PC-9 (cell line): ENCODE results near the gene LCN10.
"Not testable (repeated sequence)": the region's sequence is repeated elsewhere in the genome, so short reads cannot be mapped to it uniquely, and the experiment has no call there.

Experiments used
- EZH2 ChIP-seq: fragments of 200-600 bp; sonication (generic); IDR thresholded peaks from 2 replicates; pipeline ENCODE4 v1.8.0; 2017; ENCODE audit warnings: antibody characterized with exemption, low read depth
- TF ChIP-seq, protein P1 (sequence below): fragments of 200-600 bp; sonication (generic); conservative IDR thresholded peaks from 2 replicates; pipeline ENCODE4 v1.6.1; 2017; ENCODE audit warnings: mixed run types, antibody characterized with exemption, mild to moderate bottlenecking, moderate library complexity

DNA sequence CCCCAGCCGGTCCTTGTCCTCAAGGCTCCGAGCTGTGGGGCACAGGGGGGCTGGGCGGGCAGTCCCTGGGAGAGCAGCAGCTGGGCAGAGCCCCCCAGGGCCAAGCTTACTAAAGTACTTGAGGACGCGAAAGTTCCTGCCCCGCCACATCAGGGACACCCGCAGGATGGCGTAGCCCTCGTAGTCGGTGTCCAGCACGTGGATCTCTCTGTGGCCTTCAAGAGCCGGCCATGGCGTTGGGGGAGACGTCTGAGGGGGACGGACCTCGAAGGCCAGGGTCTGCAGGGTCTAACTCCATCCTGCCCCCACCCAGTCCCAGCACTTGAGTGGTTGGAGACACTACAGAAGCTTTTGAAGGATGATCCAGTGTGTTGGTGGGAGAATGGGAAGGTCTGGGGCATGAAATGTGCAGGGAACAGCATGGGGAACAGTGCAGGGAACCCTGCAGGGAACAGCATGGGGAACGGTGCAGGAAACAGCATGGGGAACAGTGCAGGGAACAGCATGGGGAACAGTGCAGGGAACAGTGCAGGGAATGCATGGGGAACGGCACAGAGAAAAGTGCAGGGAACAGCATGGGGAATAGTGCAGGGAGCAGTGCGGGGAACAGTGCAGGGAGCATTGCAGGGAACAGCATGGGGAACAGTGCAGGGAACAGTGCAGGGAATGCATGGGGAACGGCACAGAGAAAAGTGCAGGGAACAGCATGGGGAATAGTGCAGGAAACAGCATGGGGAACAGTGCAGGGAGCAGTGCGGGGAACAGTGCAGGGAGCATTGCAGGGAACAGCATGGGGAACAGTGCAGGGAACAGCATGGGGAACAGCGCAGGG is 12.8 kb upstream of the LCN10 start:
- TF ChIP-seq EZH2: not testable (repeated sequence)
- TF ChIP-seq, protein P1, sequence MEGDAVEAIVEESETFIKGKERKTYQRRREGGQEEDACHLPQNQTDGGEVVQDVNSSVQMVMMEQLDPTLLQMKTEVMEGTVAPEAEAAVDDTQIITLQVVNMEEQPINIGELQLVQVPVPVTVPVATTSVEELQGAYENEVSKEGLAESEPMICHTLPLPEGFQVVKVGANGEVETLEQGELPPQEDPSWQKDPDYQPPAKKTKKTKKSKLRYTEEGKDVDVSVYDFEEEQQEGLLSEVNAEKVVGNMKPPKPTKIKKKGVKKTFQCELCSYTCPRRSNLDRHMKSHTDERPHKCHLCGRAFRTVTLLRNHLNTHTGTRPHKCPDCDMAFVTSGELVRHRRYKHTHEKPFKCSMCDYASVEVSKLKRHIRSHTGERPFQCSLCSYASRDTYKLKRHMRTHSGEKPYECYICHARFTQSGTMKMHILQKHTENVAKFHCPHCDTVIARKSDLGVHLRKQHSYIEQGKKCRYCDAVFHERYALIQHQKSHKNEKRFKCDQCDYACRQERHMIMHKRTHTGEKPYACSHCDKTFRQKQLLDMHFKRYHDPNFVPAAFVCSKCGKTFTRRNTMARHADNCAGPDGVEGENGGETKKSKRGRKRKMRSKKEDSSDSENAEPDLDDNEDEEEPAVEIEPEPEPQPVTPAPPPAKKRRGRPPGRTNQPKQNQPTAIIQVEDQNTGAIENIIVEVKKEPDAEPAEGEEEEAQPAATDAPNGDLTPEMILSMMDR: not testable (repeated sequence)
